H1 (cell line): ENCODE data around the gene CFAP210.

ENCODE experiments used
- EZH2 ChIP-seq: fragments of 200-600 bp; sonication (generic); IDR thresholded peaks from 2 replicates; pipeline ENCODE4 v1.7.1; 2012; ENCODE audit warnings: low read depth, mild to moderate bottlenecking, moderate library complexity, low read length, inconsistent platforms; ENCODE audit not compliant: severe bottlenecking
- POLR2A ChIP-seq, 2 experiments: IDR thresholded peaks; 1 replicate in 1 of 2; 2 replicates in 1 of 2; pipeline ENCODE4 v1.6.1; 2011; ENCODE audit warnings: low read depth in 2 of 2, low read length in 2 of 2, mild to moderate bottlenecking in 2 of 2; ENCODE audit errors: control extremely low read depth in 1 of 2
- POLR2AphosphoS5 ChIP-seq: IDR thresholded peaks from 2 replicates; pipeline ENCODE4 v1.6.1; 2011; ENCODE audit warnings: low read depth, low read length
- RBBP5 ChIP-seq: IDR thresholded peaks from 2 replicates; pipeline ENCODE4 v1.7.1; 2012; ENCODE audit warnings: low read depth, mild to moderate bottlenecking, inconsistent platforms, low read length, moderate library complexity, borderline replicate concordance
- RXRA ChIP-seq: IDR thresholded peaks from 2 replicates; pipeline ENCODE4 v1.6.1; 2011; ENCODE audit warnings: low read depth, mild to moderate bottlenecking, low read length, moderate library complexity; ENCODE audit not compliant: insufficient read depth
- SP2 ChIP-seq: IDR thresholded peaks from 2 replicates; pipeline ENCODE4 v1.6.1; 2012; ENCODE audit warnings: mild to moderate bottlenecking, low read length, inconsistent platforms
- SP4 ChIP-seq: IDR thresholded peaks from 2 replicates; pipeline ENCODE4 v1.6.1; 2012; ENCODE audit warnings: low read length, inconsistent platforms
- TAF1 ChIP-seq: IDR thresholded peaks from 2 replicates; pipeline ENCODE4 v1.6.1; 2011; ENCODE audit warnings: mild to moderate bottlenecking, low read depth, low read length
- YY1 ChIP-seq: IDR thresholded peaks from 2 replicates; pipeline ENCODE4 v1.6.1; 2011; ENCODE audit warnings: low read depth, mild to moderate bottlenecking, low read length
- ZNF274 ChIP-seq: IDR thresholded peaks from 2 replicates; pipeline ENCODE4 v1.7.0; 2012; ENCODE audit warnings: low read length, borderline replicate concordance; ENCODE audit errors: extremely low read depth
- TF ChIP-seq, protein P1 (sequence below), 3 experiments: IDR thresholded peaks; 1 replicate in 2 of 3; 2 replicates in 1 of 3; pipeline versions ENCODE4 v1.5.1 to v1.6.1; 2011; ENCODE audit warnings: low read length in 3 of 3, mild to moderate bottlenecking in 3 of 3, inconsistent platforms in 2 of 3, low read depth in 1 of 3, moderate library complexity in 1 of 3; ENCODE audit not compliant: insufficient read depth in 1 of 3; ENCODE audit errors: control extremely low read depth in 1 of 3
- TF ChIP-seq, protein P2 (sequence below): IDR thresholded peaks from 2 replicates; pipeline ENCODE4 v1.6.1; 2012; ENCODE audit warnings: inconsistent platforms
- TF ChIP-seq, protein P3 (sequence below): IDR thresholded peaks from 2 replicates; pipeline ENCODE4 v1.6.1; 2011; ENCODE audit warnings: low read length, improper control_type of control experiment

DNA sequence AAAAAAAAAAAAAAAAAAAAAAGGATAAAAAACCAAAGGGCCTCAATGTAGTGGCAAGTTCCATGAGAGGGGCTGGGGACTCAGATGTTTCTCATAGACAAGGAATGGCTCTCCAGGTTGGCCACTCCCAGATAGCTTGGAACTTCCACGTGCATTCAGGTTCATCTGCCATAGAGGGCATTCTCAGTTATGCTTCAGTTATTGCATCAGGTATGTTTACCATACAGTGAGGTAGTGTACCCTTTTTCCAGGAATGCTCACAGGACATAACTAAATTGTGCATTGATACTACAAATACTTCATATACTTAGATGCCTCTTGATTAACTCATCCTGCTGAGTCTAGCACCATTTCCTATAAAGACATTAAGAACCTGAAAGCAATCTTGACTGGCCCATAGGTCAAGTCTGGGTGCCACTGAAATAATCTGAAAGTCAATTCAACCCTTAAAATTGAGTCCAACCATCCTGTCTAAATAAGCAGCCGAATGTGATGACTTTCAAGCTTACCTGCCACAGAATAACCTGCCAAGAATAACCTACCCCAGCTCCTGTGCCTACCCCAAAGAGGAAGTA, 24.8 kb upstream of the CFAP210 start:
- no peak for TF ChIP-seq ZNF274
- TF ChIP-seq, protein P1, sequence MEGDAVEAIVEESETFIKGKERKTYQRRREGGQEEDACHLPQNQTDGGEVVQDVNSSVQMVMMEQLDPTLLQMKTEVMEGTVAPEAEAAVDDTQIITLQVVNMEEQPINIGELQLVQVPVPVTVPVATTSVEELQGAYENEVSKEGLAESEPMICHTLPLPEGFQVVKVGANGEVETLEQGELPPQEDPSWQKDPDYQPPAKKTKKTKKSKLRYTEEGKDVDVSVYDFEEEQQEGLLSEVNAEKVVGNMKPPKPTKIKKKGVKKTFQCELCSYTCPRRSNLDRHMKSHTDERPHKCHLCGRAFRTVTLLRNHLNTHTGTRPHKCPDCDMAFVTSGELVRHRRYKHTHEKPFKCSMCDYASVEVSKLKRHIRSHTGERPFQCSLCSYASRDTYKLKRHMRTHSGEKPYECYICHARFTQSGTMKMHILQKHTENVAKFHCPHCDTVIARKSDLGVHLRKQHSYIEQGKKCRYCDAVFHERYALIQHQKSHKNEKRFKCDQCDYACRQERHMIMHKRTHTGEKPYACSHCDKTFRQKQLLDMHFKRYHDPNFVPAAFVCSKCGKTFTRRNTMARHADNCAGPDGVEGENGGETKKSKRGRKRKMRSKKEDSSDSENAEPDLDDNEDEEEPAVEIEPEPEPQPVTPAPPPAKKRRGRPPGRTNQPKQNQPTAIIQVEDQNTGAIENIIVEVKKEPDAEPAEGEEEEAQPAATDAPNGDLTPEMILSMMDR (IDR thresholded peaks at IDR 0.05; ENCODE audit: control extremely low read depth in 1 of 3, insufficient read depth in 1 of 3, low read depth in 1 of 3, low read length in 3 of 3), result no peak
- no peak for TF ChIP-seq POLR2A (IDR thresholded peaks at IDR 0.05; ENCODE audit: control extremely low read depth in 1 of 2, low read depth in 2 of 2, low read length in 2 of 2)
- TF ChIP-seq, protein P2, sequence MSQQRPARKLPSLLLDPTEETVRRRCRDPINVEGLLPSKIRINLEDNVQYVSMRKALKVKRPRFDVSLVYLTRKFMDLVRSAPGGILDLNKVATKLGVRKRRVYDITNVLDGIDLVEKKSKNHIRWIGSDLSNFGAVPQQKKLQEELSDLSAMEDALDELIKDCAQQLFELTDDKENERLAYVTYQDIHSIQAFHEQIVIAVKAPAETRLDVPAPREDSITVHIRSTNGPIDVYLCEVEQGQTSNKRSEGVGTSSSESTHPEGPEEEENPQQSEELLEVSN, result no peak
- TF ChIP-seq SP4, result no peak
- no peak for TF ChIP-seq RXRA
- TF ChIP-seq, protein P3, sequence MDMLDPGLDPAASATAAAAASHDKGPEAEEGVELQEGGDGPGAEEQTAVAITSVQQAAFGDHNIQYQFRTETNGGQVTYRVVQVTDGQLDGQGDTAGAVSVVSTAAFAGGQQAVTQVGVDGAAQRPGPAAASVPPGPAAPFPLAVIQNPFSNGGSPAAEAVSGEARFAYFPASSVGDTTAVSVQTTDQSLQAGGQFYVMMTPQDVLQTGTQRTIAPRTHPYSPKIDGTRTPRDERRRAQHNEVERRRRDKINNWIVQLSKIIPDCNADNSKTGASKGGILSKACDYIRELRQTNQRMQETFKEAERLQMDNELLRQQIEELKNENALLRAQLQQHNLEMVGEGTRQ, result no peak
- no peak for TF ChIP-seq POLR2AphosphoS5
- no peak for TF ChIP-seq YY1
- TF ChIP-seq SP2, result no peak
- no peak for TF ChIP-seq TAF1
- TF ChIP-seq EZH2, result no peak
- TF ChIP-seq RBBP5, result no peak
